Fibroblast of skin of left biceps (primary cell): ENCODE data around the gene EPHB2.
"Not testable (repeated sequence)": the region's sequence is repeated elsewhere in the genome, so short reads cannot be mapped to it uniquely, and the experiment has no call there.

Experiments used
- DNase-seq, 2 experiments: peaks; one replicate each; pipeline ENCODE4 v3.0.0-alpha.2; 2013; ENCODE audit warnings: low read depth in 2 of 2

EPHB2 gene

DNA sequence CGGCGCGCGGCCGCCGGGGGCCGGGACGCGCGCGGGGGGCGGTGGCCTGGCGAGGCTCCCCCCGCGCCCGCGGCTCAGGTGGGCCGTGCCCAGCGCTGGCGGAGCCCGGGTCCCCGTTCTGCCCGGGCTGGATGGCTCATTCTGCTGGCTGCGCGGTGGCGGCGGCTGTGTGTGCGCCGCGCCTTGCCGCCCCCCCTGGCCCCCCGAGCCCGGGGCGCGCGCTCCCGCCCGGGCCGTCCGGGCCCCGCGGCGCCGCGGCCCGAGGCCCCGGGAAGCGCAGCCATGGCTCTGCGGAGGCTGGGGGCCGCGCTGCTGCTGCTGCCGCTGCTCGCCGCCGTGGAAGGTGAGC lies at the start of gene EPHB2:
TSS of gene EPHB2 (plus strand) at position 139 of the 349 bp plus-strand sequence. CDS start at position 283, 144 bp downstream.
- no peak for DNase-seq

DNA sequence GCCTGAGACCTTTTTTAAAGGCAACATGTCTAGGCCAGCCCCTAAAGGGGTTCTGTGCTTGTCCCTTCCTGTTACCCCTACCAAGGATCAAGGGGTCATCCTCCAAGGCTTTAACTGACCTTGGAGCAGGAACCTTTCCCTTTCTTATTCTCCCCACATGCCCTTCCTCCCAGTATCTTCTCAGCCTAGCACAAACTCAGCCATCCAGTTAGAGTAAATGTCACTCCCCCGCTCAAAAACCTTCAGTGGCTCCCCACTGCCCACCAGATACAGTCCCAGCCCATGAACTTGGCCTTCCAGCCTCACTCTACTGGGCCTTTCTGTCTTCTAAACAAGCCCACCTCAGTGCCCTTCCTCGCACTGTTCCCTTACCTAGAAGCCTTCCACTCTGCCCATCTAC lies 48.8 kb upstream of the EPHB2 start:
- no peak for DNase-seq

DNA sequence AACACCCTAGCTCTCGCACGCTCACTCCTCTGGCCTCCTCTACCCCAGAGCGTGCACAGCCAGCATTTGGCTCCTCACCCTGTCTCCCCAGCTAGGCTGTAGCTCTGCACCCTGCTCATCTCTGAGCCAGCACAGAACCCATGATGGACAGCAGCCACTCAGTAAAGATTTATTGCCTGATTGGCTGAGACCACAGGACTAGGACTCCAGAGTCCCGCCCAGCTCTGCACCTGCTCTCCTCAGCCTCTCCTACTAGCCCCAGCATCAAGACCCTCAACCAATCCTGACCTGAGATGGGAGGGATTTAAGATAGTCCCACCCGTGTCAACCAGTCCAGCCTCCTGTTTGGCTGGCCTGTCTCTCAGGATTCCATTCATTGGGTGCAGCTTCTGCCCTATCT lies 48.3 kb upstream of the EPHB2 start:
- DNase-seq, result no peak

DNA sequence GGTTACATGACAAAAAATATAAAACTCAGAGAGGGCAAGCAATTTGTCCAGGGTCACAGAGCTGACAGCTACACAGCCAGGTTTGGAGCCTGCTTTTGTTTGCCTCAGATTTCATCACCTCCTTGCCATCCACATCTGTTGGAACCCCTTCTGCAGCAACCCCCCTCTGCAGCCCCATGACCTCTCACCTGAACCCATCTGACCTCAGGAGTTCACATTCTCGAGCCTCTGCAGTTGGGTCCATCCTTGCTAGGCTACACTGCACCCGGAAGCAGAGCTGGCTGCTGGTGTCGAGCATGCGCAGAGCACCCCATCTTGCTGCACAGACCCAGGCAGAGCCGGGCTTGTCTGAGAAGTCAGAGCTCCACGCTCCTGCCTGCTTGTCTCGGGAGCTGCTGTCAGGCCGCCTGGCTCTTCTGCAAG lies 47.6 kb upstream of the EPHB2 start:
- DNase-seq, result no peak

DNA sequence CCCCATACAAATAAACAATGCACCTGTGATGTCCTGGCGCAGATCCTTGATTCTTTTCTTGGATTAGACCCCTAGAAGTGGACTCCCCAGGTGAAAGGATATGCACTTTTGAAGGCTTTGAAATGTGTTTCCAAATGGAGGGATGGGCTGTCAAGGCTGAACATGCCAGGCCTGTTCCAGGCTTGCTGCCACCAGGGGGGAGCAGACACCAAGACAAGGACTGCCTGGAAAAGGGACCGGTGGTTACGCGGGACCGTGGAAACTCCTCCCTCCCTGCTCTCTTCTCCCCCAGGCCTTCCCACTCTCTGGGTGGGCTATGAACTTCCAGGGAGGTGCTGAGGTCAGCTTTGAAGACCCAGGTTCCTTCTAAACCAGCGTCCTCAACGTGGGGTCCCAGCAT lies 44.9 kb upstream of the EPHB2 start:
- no peak for DNase-seq

DNA sequence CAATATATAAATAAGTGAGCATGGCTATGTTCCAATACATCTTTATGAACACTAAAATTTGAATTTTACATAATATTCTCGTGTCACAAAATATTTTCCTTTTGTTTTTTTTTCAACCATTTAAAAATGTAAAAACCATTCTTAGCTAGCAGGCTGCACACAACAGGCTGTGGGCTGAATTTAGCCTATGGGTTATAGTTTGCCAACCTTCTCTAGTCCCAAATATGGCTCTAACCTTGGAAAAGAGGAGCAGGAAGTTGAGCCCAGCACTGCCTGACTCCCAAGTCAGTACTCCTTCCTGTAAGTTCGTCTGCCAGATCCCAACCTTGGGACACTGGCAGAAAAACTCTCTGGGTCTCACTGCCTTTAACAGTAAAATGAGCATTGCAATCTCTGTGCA lies 44.2 kb upstream of the EPHB2 start:
- no peak for DNase-seq

DNA sequence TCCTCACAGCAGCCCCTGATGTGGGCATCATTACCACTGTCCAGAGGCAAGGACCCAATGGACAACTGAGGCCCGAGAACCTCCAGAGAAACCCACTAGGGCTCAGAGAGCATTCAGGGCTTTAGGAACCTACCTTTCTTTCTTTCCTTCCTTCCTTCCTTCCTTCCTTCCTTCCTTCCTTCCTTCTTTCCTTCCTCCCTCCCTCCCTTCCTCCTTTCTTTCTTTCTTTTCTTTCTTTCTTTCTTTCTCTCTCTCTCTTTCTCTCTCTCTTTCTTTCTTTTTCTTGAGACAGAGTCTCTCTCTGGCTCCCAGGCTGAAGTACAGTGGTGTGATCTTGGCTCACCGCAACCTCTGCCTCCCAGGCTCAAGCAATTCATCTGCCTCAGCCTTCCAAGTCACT lies 41.8 kb upstream of the EPHB2 start:
- not testable (repeated sequence) for DNase-seq

DNA sequence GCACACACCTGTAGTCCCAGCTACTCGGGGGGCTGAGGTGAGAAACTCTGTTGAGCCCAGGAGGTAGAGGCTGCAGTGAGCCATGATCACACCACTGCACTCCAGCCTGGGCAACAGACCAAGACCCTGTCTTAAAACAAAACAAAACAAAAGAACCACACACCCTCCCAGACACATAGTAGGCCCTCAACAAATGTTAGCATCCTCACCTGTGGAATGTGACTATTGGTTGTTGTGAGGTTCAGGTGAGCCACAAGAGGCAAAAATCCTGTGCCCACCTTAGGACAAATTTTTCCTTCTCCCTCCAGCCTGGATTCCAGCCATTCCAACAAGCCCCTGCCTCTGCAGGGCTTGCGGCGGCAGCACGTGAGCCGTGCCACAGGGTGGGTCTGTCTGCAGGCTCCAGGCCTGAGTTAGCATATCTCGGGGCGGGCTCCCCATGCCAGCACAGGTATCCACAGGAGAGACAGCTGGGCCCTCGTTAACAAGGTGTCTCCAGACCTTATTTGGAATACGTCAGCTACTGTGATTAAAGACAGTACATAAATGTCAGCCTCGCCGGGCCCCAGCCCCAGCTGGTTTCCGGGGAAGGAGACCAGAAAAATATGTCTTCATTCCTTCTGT lies 40.2 kb upstream of the EPHB2 start:
- no peak for DNase-seq

DNA sequence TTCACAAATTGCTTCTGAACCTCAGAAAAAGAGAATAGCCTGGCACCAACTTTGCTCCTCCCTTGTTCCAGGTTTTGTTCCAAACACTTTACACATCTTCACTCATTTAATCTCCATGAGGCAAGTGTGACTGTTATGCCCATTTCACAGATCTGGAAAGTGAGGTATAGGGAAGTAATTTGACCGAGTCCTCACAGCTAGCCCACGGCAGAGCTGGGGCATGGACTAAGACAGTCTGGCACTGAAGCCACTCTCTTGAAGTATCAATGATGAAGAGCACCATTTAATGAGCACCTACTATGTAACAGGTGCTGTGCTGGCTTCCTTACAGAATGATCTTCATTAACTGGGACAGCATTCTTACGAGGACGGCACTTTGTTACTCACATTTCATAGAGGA lies 38.6 kb upstream of the EPHB2 start:
- no peak for DNase-seq

DNA sequence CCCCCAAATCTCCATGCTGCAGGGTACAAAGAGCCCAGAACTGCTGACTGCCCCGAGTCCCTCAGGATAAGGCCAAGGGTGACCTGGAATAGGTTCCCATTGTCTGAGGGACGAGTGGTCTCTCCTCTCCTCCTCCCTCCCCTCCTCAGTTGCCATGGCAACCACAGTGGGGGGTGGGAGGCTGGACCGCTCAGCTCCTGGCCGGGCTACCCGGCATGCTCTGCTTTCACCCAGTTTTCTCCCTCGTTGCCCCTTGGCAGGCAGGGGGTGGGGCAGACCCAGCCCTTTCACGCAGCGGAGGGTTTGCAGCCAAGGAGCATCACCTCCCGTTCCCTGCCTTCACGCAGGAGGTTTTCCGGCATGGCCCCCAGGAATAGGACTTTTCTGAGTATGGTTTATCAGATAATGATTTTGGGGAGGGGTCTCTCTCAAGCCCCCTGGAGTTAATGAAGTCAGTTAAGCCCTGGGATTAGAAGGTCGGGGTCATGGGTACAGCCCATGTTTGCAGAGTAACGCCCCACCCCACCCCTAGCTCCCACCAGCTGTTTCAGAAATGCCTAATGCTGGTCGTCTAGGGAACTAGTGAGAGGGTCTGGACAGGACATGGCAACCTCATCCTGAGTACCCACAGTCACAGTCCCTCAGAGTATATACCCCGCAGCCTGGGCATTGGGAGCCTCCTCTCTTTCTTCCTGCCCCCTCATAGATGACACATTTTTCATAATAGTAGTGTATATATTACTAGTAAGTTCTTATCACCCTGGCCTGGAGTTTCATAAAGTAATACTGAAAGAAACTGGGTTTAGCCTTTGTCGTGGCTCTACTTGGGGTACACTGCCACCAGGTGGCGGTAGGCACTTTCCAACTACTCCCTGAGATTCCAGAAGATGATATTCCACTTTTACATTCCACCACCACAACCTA lies 36.9 kb upstream of the EPHB2 start:
- peak; percentile 9 to 24 for DNase-seq

DNA sequence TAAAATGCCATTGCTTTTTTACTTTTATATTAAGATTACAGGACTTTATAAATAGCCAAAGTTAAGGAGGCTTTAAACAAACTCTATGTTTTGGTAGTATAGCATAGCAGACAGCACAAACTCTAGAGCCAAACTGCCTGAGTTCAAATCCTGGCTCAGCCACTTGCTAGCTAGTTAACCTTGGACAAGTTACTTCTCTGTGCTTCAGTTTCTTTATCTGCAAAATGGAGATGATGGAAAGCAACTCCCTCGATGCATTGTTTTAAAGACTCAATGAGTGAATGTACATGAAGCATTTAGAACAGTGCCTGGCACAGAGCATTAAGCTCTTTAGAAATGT lies 36.3 kb upstream of the EPHB2 start:
- no peak for DNase-seq

DNA sequence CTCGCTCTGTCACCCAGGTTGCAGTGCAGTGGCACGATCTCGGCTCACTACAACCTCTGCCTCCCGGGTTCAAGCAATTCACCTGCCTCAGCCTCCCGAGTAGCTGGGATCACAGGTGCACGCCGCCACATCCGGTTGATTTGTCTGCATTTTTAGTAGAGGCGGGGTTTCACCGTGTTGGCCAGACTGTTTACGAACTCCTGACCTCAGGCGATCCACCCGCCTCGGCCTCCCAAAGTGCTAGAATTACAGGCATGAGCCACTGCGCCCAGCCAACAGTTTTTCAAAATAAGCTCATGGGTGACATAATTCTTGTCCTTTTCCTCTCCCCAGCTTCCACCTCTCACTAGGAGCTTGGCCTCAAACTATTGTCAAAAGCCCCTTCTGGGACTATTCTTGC lies 34.5 kb upstream of the EPHB2 start:
- not testable (repeated sequence) for DNase-seq

DNA sequence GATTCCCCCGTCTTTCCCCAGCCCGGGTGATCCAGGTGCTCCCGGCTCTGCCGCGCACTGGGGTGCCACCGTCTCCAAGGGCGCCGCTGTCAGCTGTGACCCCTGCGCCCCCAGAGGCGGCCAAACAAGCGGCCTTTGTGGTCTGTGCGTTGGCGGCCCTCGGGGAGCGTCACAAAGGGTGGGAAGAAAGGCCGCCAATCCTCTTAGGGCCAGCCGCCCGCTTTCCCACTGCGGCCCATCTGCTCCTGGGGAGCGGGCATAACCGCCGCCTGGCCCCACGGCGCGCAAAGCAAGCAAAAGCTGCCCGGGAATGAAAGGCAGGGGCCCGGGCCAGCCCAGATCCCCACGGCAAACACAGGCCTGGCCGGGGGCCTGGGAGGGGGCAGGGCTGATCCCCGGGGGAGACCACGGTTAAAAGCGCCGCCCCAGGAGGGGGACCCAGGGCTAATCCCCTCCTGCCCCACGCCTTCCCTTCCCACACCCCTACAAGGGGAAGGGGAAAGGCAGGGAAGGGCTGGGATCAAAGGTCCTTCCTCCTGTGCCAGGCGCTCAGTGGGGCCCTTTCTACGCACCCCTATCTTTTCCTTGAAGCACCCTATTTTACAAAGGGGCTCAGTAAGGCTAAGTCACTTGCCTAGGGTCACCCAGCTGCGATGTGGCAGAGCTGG lies 33.6 kb upstream of the EPHB2 start:
- no peak for DNase-seq

DNA sequence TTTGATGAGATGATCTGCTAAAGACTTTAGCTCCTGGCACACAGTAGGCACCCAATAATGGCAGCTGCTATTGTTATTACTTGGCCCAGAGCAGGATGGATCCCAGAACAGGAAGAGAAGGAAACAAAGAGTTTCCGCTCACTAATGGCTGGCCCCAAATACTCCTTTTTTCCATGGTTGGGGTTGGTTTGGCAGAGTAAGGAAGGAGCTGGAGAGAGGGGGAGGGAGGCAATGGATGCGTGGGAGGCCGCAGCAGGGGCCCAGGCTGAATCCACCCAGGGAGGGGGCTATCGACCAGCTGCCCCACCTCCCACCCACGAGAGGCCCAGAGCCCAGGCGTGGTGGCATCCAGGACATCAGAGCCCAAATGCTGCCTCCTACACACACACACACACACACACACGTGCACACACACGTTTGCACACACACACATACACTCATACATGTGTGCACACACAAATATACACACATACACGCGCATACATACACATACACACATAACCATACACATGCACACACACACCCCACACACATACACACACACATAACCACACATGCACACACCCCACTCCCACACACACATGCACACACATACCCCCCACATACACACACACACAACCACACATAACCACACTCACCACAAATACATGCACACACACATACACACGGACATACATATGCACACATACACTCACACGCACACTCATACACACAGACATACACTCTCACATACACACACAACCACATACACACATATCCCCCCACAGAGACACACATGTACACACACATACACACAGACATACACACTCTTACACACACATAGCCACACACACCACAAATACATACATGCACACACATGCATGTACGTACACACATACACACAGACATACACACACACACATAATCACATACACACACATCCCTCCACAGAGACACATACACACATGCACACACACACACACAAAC lies 32.4 kb upstream of the EPHB2 start:
- DNase-seq, result no peak

DNA sequence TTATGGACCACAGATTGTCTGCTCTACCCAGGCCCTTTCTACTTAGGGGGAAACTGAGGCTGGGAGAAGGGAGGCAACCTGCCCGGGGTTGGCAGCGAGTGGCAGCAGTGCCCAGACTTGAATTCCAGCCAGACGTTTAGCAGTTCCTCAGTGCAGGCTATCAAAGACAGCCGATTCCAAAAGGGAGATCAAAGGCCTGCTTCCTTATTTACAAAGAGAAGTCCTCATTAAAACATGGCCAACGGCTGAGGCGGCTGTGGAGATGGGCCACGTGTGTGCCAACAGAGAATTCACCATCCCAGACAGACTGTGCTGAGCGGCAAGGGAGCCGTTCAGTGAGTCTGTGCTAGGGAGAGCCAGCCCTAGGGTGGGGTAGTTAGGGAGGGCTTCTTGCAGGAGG lies 29.9 kb upstream of the EPHB2 start:
- DNase-seq, result no peak

DNA sequence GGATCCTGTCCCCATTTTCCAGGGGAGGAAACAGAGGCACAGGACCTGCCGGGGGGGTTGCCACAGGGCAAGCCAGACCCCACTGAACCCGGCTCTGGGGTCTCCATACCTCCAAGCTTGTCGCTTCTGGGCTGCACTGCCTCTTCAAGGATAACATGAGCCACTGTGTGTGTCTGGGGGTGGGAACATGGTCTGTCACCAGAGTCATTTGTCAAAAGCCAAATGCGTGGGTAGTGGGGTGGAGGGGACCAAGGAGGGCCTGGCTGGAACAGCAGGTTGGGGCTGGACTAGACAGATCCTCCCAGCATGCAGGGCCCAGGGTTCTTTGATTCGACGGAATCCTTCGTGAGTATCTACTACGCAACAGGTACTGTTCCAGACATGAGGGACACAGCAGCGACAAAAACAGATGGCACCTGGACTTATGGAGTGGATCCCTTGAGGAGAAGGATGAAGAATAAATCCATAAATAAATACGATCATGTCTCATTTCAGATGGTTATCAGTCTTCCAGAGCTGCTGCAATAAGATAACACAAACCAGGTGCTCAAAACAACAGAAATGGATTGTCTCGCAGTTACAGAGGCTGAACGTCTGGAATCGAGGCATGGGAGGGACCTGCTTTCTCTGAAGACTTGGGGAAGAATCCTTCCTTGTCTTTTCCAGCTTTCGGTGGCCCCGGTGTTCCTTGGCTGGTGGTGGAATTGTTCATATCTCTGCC lies 28.9 kb upstream of the EPHB2 start:
- no peak for DNase-seq

DNA sequence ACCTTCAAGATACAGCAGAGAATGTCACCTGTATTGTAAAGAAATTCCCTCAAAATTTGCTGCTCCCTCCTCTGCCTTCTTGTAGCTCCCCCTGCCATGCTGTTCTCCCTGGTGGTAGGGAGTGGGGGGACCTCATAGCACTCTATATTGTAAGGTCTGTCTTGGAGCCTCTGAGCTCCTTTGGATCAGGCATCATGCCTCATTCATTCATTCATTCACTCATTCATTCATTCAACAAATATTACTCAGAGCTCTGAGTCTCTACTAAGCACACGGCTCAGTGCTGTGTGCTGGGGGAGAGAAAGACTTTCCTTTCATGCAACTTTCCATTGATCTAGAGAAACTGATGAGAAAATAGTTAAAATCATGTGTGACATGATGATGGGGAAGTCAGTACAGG lies 27.1 kb upstream of the EPHB2 start:
- DNase-seq, result no peak

DNA sequence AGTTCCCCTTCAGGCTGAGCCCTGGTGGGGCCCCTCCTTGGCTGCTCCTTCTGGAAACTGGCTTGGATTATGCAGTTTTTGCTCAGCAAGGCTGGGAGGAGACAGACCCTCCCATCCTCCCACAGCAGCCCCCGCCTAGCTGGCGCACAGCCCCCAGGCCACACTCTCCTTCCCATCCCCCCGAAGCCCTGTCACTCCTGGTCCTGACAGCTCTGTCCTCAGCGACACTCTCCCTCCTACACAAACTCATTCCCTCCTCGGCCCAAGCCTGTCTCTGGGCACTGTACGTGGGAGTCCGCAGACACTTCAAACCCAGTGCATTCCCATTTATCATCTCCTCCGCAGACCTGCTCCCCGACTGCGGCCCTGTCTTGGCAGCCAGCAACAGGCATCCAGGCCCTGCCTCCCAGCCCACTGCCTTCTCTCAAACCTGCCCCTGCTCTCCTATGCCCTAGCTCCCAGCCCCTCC lies 25.0 kb upstream of the EPHB2 start:
- DNase-seq, result no peak

DNA sequence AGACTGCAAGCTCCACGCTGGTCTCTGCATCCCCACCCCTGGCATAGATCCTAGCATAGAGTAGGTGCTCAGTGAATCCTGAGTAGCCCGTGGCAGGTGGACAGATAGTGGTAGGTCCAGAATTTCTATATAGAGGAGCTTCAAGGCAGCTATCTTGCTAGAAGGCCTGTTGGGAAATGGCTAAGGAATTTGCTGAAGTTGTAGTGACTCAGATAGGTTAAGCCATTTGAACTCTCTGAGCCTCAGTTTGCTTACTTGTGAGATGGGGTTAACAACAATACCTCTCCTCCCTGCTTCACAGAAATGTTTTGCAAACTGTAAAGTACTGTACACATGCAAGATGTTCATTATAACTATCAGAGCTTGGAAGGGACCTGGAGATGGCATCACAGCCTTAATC lies 23.4 kb upstream of the EPHB2 start:
- DNase-seq, result no peak

DNA sequence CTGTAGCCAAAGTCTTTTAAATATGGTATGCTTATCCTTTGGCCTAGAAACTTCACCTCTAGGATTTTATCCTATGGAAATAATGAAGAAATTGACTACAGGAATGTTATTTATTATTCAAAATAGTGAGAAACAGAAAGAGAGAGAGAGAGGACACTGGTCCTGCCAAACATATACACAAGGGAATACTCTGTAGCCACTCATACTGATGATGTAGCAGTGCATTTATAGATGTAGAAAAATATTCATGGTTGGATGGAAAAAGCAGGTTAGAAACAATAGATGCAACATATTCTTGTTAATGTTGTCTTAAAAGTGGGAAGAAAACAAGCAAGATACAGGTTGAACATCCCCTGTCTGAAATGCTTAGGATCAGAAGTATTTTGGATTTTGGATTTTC lies 22.2 kb upstream of the EPHB2 start:
- DNase-seq, result no peak

DNA sequence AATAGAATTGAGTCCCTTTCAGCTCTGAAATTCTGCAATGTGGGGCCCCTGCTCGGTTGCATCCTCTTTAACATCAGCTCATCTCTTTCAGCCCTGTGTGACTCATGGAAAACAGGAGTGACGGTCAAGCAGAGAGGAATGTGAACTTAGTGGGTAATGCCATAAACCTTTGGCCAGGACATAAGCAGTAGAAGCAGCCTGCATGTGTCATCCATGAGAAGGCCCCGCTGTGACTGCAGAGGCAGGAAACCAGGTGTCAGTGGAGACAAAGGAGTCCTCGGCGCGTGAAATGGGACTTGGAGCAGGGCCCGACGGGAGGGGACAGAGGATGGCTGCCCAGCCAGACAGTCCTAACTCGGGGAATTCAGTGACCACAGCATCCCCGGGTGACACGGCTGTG lies 21.1 kb upstream of the EPHB2 start:
- peak; percentile 2 to 10 for DNase-seq
